ENCODE results near the gene KLF3. TPM values are rescaled to one million over a fixed set of nuclear protein-coding genes. Genes with fewer than 3 reads are reported as not detected.

The KLF3 gene
- total and polyA plus RNA-seq, 2 of the 4 experiments (the other 2 are of a cell fraction): 8.2 to 12.6 TPM

GRCh38 chr4:38699112-38699511, 35.1 kb downstream of the KLF3 start:
- Histone ChIP-seq H4K5ac (ENCODE audit: low read depth, low read length) (no peak overlapping the region), H3K56ac (ENCODE audit: extremely low read depth, insufficient read depth, low read length) (no peak overlapping the region), H4K8ac (ENCODE audit: low read depth in 2 of 2, low read length in 2 of 2) (no peak overlapping the region), H3K79me1 (ENCODE audit: low read depth in 1 of 2, low read length in 2 of 2) (peaks cover 4 to 26% of the 10 kb centered on the region in 2 experiments; a peak in 3 of 4 replicates), H2AK9ac (replicated peaks; ENCODE audit: low read depth, low read length, poor library complexity) (no peak overlapping the region), H3K4me1 (ENCODE audit: control insufficient read depth, insufficient read depth, low read length) (no peaks in the 10 kb centered on the region), H4K91ac (ENCODE audit: insufficient read depth, low read depth, low read length) (no peak overlapping the region), H3K36me3 (ENCODE audit: control insufficient read depth, insufficient read depth, low read length) (peaks cover 24% of the 10 kb centered on the region), H4K20me1 (ENCODE audit: insufficient read depth, low read length) (peaks cover 5% of the 10 kb centered on the region; the same call in 1 of the 2 replicates), H3K4ac (ENCODE audit: low read depth, low read length) (no peak overlapping the region), H3K4me2 (ENCODE audit: low read depth, low read length) (no peak overlapping the region), H2AFZ (replicated peaks; ENCODE audit: low read length, poor library complexity) (no peak overlapping the region), H3K9me1 (ENCODE audit: insufficient read depth, low read length) (peaks cover 7% of the 10 kb centered on the region), H3K18ac (ENCODE audit: low read depth, low read length) (no peak overlapping the region), H3K23ac (ENCODE audit: low read depth, low read length) (no peak overlapping the region), H2BK5ac (ENCODE audit: low read depth, low read length, poor library complexity, severe bottlenecking) (no peak overlapping the region), H2BK20ac (ENCODE audit: low read depth, low read length) (no peak overlapping the region), H2BK120ac (ENCODE audit: low read depth, low read length) (no peak overlapping the region), H3K27ac (ENCODE audit: insufficient read depth, low read length) (no peak overlapping the region), H3K9me3 (ENCODE audit: control insufficient read depth, insufficient read depth, low read length) (no peaks in the 10 kb centered on the region), H3K27me3 (ENCODE audit: control insufficient read depth, insufficient read depth, low read length) (no peaks in the 10 kb centered on the region), H3K14ac (replicated peaks; ENCODE audit: low read depth, low read length) (no peak overlapping the region), H3K4me3 (ENCODE audit: insufficient read depth, low read depth, low read length) (no peak overlapping the region), H2BK15ac (ENCODE audit: low read depth, low read length) (no peak overlapping the region), H3K9ac (ENCODE audit: low read depth, low read length) (no peak overlapping the region), H2AK5ac (ENCODE audit: low read depth, low read length) (no peak overlapping the region)
- ATAC-seq (ENCODE audit: low read depth) (no peak), DNase-seq (no peak)
- dilution Hi-C loops (cut with HindIII; ENCODE audit: low sequenced_read_pairs, unreplicated experiment): no loop called here
- in situ Hi-C loops (cut with MboI; ENCODE audit: low sequenced_read_pairs): no loop called here
- TF ChIP-seq USF2 (IDR thresholded peaks at IDR 0.05; ENCODE audit: low read depth, low read length) (no peak), ELK1 (IDR thresholded peaks at IDR 0.05; ENCODE audit: borderline replicate concordance, low read depth, low read length) (no peak), SMC3 (IDR thresholded peaks at IDR 0.05; ENCODE audit: low read depth, low read length) (no peak), MAZ (IDR thresholded peaks at IDR 0.05; ENCODE audit: borderline replicate concordance, low read depth, low read length) (no peak), CEBPB (IDR thresholded peaks at IDR 0.05; ENCODE audit: low read depth, low read length) (no peak), MAFK (IDR thresholded peaks at IDR 0.05; ENCODE audit: low read depth, low read length) (no peak), CHD1 (IDR thresholded peaks at IDR 0.05; ENCODE audit: low read depth, low read length) (no peak), NFE2L2 (IDR thresholded peaks at IDR 0.05; ENCODE audit: low read depth, low read length) (no peak), RAD21 (IDR thresholded peaks at IDR 0.05; ENCODE audit: low read length) (no peak), FOS (IDR thresholded peaks at IDR 0.05; ENCODE audit: low read depth, low read length) (no peak)
- CTCF ChIA-PET: no interaction called here
- WGBS, 2 experiments (ENCODE audit: extremely low coverage in 2 of 2, insufficient read length in 1 of 2): 100% methylated on average over 1 of the region's 2 CpGs; no CpG with 5 or more reads in 1 of the 2 experiments
- intact Hi-C loops (cut with micrococcal nuclease): no loop called here
- BruUV-seq (replicated peaks): no TSS peak
- POLR2A ChIA-PET (ENCODE audit: unreplicated experiment): no interaction called here
